HCT116 (cell line): ENCODE results near the gene ARGLU1. TPM values are rescaled to one million over a fixed set of nuclear protein-coding genes. Genes with fewer than 3 reads are reported as not detected.

Experiments used
- ATAC-seq: fragments of 200-7000 bp; cut with Tn5 transposase; 2 replicates; pipeline ENCODE4 v1.9.1; 2020; ENCODE audit warnings: mild to moderate bottlenecking, moderate library complexity
- BruUV-seq: library from RNA; stranded (reverse); fragments of 400-500 nt; replicated peaks from 2 replicates; lab custom pipeline; 2021; lab: Mats Ljungman, UMichigan
- CTCF ChIA-PET: fragments of 300-600 bp; sonication (Branson Sonifier 250); formaldehyde crosslinking; loops from one replicate; lab custom pipeline; 2021; ENCODE audit warnings: antibody characterized with exemption; lab: Charles Lee
- POLR2A ChIA-PET: fragments of 300-600, 350-600 bp; sonication (Branson Sonifier 250); formaldehyde crosslinking; loops from one replicate; lab custom pipeline; 2021; ENCODE audit warnings: antibody characterized with exemption; lab: Charles Lee
- RAD21 ChIA-PET, 2 experiments: fragments of 300-600 bp; sonication (Branson Sonifier 250); formaldehyde crosslinking; loops; one replicate each; lab custom pipeline; 2023; ENCODE audit warnings: low total read pairs in 2 of 2; ENCODE audit not compliant: uncharacterized antibody in 2 of 2, unreplicated experiment in 2 of 2, low non-redundant PET in 1 of 2; lab: Charles Lee
- DNase-seq: peaks from one replicate; pipeline ENCODE4 v3.0.0-alpha.2; 2010; ENCODE audit warnings: low read depth, low spot score
- H2AFZ ChIP-seq: fragments of 200-600 bp; shearing (Covaris generic), sonication (generic); 2 replicates; pipeline ENCODE4 v1.6.1; 2017; ENCODE audit warnings: low read depth, mixed run types, mixed read lengths, antibody characterized with exemption, low read length; ENCODE audit not compliant: poor library complexity, severe bottlenecking
- H3K27ac ChIP-seq: 2 replicates; pipeline ENCODE4 v1.5.1; 2012; ENCODE audit warnings: low read depth, low read length
- H3K27me3 ChIP-seq: fragments of 200-600 bp; sonication (generic); 2 replicates; pipeline ENCODE4 v1.6.1; 2016; ENCODE audit warnings: mixed run types, low read length, mixed read lengths; ENCODE audit not compliant: insufficient read depth
- H3K36me3 ChIP-seq, 2 experiments: fragments of 200-500 bp in 1 of 2; fragments of 200-600 bp in 1 of 2; sonication (Bioruptor generic) in 1 of 2; sonication (generic) in 1 of 2; 2 replicates each; pipeline versions ENCODE4 v1.5.1 to v1.6.1; 2014 to 2016; ENCODE audit warnings: low read length in 2 of 2, inconsistent platforms in 1 of 2, mixed read lengths in 1 of 2, mixed run types in 1 of 2; ENCODE audit not compliant: insufficient read depth in 2 of 2, control insufficient read depth in 1 of 2
- H3K4me1 ChIP-seq, 2 experiments: fragments of 200-600 bp in 1 of 2; sonication (generic) in 1 of 2; 2 replicates each; pipeline versions ENCODE4 v1.5.1 to v1.6.1; 2012 to 2017; ENCODE audit warnings: low read length in 2 of 2, inconsistent platforms in 1 of 2, mild to moderate bottlenecking in 1 of 2, mixed read lengths in 1 of 2, mixed run types in 1 of 2, moderate library complexity in 1 of 2; ENCODE audit not compliant: insufficient read depth in 2 of 2, control insufficient read depth in 1 of 2
- H3K4me2 ChIP-seq: fragments of 200-600 bp; sonication (generic); 2 replicates; pipeline ENCODE4 v1.6.1; 2017; ENCODE audit warnings: mixed run types, low read length, mixed read lengths
- H3K4me3 ChIP-seq, 2 experiments: fragments of 200-600 bp in 1 of 2; sonication (generic) in 1 of 2; replicated peaks in 1 of 2; 2 replicates each; pipeline ENCODE4 v1.5.1; 2011 to 2016; ENCODE audit warnings: low read length in 2 of 2, control low read depth in 1 of 2, low read depth in 1 of 2, mild to moderate bottlenecking in 1 of 2, mixed read lengths in 1 of 2, mixed run types in 1 of 2
- H3K79me2 ChIP-seq: fragments of 200-600 bp; sonication (generic); 2 replicates; pipeline ENCODE4 v1.6.1; 2017; ENCODE audit warnings: mild to moderate bottlenecking, mixed run types, low read length, moderate library complexity, mixed read lengths; ENCODE audit not compliant: insufficient read depth
- H3K9ac ChIP-seq: fragments of 200-600 bp; sonication (generic); 2 replicates; pipeline ENCODE4 v1.6.1; 2016; ENCODE audit warnings: low read length, mixed read lengths
- H3K9me2 ChIP-seq: fragments of 200-600 bp; sonication (generic), shearing (Covaris generic); 2 replicates; pipeline ENCODE4 v1.6.1; 2017; ENCODE audit warnings: mixed run types, mild to moderate bottlenecking, moderate library complexity; ENCODE audit not compliant: insufficient read depth
- H3K9me3 ChIP-seq, 2 experiments: fragments of 200-500 bp in 1 of 2; fragments of 200-600 bp in 1 of 2; sonication (Bioruptor generic) in 1 of 2; sonication (generic) in 1 of 2; 2 replicates each; pipeline ENCODE4 v1.6.1; 2014 to 2017; ENCODE audit warnings: low read length in 2 of 2, mixed read lengths in 2 of 2, inconsistent platforms in 1 of 2, low read depth in 1 of 2, mild to moderate bottlenecking in 1 of 2, mixed run types in 1 of 2, moderate library complexity in 1 of 2; ENCODE audit not compliant: control insufficient read depth in 1 of 2, insufficient read depth in 1 of 2
- H4K20me1 ChIP-seq: fragments of 200-600 bp; sonication (generic), shearing (Covaris generic); 2 replicates; pipeline ENCODE4 v1.6.1; 2017; ENCODE audit warnings: mixed run types, mild to moderate bottlenecking, moderate library complexity; ENCODE audit not compliant: insufficient read depth
- CEBPB ChIP-seq: IDR thresholded peaks from 2 replicates; pipeline ENCODE4 v1.6.1; 2012; ENCODE audit warnings: low read depth
- CTCF ChIP-seq, 3 experiments: fragments of 200-600 bp in 1 of 3; sonication (generic) in 1 of 3; IDR thresholded peaks in 2 of 3; conservative IDR thresholded peaks in 1 of 3; 2 replicates each; pipeline ENCODE4 v1.5.1; 2012 to 2017; ENCODE audit warnings: low read depth in 2 of 3, low read length in 2 of 3, antibody characterized with exemption in 1 of 3, borderline replicate concordance in 1 of 3, control low read depth in 1 of 3, mild to moderate bottlenecking in 1 of 3, mixed read lengths in 1 of 3, mixed run types in 1 of 3, moderate library complexity in 1 of 3; ENCODE audit not compliant: insufficient read depth in 1 of 3
- EGR1 ChIP-seq: IDR thresholded peaks from 2 replicates; pipeline ENCODE4 v1.6.1; 2012; ENCODE audit warnings: low read depth
- FOSL1 ChIP-seq: IDR thresholded peaks from 2 replicates; pipeline ENCODE4 v1.6.1; 2012; ENCODE audit warnings: low read depth
- JUND ChIP-seq: IDR thresholded peaks from 2 replicates; pipeline ENCODE4 v1.6.1; 2012
- POLR2A ChIP-seq: IDR thresholded peaks from 2 replicates; pipeline ENCODE4 v1.7.0; 2011; ENCODE audit warnings: borderline replicate concordance; ENCODE audit not compliant: insufficient read depth, insufficient read length; ENCODE audit errors: extremely low read depth
- RAD21 ChIP-seq: IDR thresholded peaks from 2 replicates; pipeline ENCODE4 v1.6.1; 2012; ENCODE audit warnings: low read depth, mild to moderate bottlenecking
- REST ChIP-seq: IDR thresholded peaks from 2 replicates; pipeline ENCODE4 v1.6.1; 2012; ENCODE audit warnings: low read depth
- SIN3A ChIP-seq: IDR thresholded peaks from 2 replicates; pipeline ENCODE4 v1.6.1; 2012; ENCODE audit warnings: low read depth
- SP1 ChIP-seq: IDR thresholded peaks from 2 replicates; pipeline ENCODE4 v1.6.1; 2012; ENCODE audit warnings: low read depth
- SRF ChIP-seq: IDR thresholded peaks from 2 replicates; pipeline ENCODE4 v1.6.1; 2012; ENCODE audit warnings: low read depth
- ZFX ChIP-seq: fragments of 450-650 bp; IDR thresholded peaks from 2 replicates; pipeline ENCODE4 v1.6.1; 2017
- ZNF274 ChIP-seq: fragments of 200-500 bp; sonication (Bioruptor generic); IDR thresholded peaks from 2 replicates; pipeline ENCODE4 v1.6.1; 2014; ENCODE audit warnings: mild to moderate bottlenecking, low read depth, low read length, inconsistent platforms
- intact Hi-C: fragments of 100-400 bp; cut with micrococcal nuclease; formaldehyde crosslinking; loops from 2 replicates; pipeline ENCODE4 v1.10.0; 2022
- total RNA-seq: library from RNA; stranded (reverse); gene quantifications from one replicate; pipeline ENCODE4 v1.2.1, GENCODE V29; 2021; ENCODE audit not compliant: unreplicated experiment
- TF ChIP-seq, protein P1 (sequence below): IDR thresholded peaks from 2 replicates; pipeline ENCODE4 v1.6.1; 2012
- TF ChIP-seq, protein P2 (sequence below): IDR thresholded peaks from 2 replicates; pipeline ENCODE4 v1.6.1; 2011; ENCODE audit warnings: mild to moderate bottlenecking, low read length, moderate library complexity; ENCODE audit not compliant: insufficient replicate concordance; ENCODE audit errors: extremely low read depth

The ARGLU1 gene
- total RNA-seq, 1 experiment from 2014 or later = 57.8 TPM

DNA sequence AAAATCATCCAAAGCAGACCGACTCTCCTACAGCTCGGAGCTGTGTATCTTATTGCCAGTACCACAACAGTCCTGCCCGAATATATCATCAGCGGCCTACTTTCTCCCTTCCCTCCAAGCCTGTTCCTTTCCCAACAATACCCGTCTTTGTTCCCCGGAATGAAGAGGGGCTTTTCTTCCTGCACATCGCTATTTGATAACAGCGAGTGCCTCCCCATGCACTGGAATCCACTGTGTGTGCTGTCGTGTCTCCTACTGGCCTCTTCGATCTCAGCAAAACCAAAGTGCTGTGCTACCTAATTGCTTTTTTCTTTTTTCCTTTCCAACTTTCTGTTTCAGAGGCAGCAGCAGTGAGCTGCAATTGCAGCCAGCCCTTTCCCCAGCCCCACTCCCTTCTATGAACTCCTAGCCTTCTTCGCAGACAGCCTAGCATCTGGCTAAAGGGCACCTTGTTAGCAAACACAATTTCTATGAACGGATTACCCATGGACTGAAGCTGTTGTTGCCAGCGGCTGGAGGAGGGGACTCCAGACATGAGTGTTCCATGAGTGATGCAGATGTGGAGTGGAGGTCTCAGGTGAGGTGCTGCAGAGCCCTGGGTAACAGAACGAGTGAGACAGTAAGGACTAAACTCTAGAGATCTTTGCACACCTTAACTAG is 75.9 kb downstream of the ARGLU1 start:
- Histone ChIP-seq H3K4me1 (peaks cover 5 to 14% of the 10 kb centered on the region in 2 experiments; a peak in 3 of 4 replicates), H3K9ac (no peak overlapping the region), H3K36me3 (peaks cover 19 to 26% of the 10 kb centered on the region in 2 experiments; a peak in 3 of 4 replicates), H2AFZ (no peak overlapping the region), H3K4me2 (no peak overlapping the region), H3K9me2 (no peaks in the 10 kb centered on the region), H3K27me3 (no peaks in the 10 kb centered on the region), H3K27ac (no peak overlapping the region), H3K9me3 (no peaks in the 10 kb centered on the region), H3K4me3 (no peak overlapping the region), H4K20me1 (no peaks in the 10 kb centered on the region), H3K79me2 (peaks cover 6% of the 10 kb centered on the region)
- no TSS peak for BruUV-seq
- ChIA-PET POLR2A (no interaction called here), RAD21 (no interaction called here), CTCF (no interaction called here)
- intact Hi-C loops = no loop called here
- DNase-seq (no peak), ATAC-seq (no peak)
- TF ChIP-seq SIN3A = no peak
- TF ChIP-seq FOSL1 = no peak
- TF ChIP-seq SP1 = no peak
- TF ChIP-seq ZFX = no peak
- TF ChIP-seq, protein P1, sequence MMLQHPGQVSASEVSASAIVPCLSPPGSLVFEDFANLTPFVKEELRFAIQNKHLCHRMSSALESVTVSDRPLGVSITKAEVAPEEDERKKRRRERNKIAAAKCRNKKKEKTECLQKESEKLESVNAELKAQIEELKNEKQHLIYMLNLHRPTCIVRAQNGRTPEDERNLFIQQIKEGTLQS = no peak
- no peak for TF ChIP-seq REST
- no peak for TF ChIP-seq ZNF274
- no peak for TF ChIP-seq SRF
- no peak for TF ChIP-seq RAD21
- no peak for TF ChIP-seq CEBPB
- TF ChIP-seq, protein P2, sequence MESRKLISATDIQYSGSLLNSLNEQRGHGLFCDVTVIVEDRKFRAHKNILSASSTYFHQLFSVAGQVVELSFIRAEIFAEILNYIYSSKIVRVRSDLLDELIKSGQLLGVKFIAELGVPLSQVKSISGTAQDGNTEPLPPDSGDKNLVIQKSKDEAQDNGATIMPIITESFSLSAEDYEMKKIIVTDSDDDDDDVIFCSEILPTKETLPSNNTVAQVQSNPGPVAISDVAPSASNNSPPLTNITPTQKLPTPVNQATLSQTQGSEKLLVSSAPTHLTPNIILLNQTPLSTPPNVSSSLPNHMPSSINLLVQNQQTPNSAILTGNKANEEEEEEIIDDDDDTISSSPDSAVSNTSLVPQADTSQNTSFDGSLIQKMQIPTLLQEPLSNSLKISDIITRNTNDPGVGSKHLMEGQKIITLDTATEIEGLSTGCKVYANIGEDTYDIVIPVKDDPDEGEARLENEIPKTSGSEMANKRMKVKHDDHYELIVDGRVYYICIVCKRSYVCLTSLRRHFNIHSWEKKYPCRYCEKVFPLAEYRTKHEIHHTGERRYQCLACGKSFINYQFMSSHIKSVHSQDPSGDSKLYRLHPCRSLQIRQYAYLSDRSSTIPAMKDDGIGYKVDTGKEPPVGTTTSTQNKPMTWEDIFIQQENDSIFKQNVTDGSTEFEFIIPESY = no peak
- no peak for TF ChIP-seq JUND
- TF ChIP-seq EGR1 = no peak
- TF ChIP-seq CTCF (IDR thresholded peaks at IDR 0.05 in 2 of 3, conservative IDR thresholded peaks at IDR 0.05 in 1 of 3; ENCODE audit: borderline replicate concordance in 1 of 3, insufficient read depth in 1 of 3, low read depth in 2 of 3, low read length in 2 of 3) = no peak
- no peak for TF ChIP-seq POLR2A
